ENCODE data around the gene STMND1.
A peak's percentile ranks its signal among the peaks of the same experiment; 100 is the strongest.
"Not testable (repeated sequence)": the region's sequence is repeated elsewhere in the genome, so short reads cannot be mapped to it uniquely, and the experiment has no call there.

STMND1 gene

DNA sequence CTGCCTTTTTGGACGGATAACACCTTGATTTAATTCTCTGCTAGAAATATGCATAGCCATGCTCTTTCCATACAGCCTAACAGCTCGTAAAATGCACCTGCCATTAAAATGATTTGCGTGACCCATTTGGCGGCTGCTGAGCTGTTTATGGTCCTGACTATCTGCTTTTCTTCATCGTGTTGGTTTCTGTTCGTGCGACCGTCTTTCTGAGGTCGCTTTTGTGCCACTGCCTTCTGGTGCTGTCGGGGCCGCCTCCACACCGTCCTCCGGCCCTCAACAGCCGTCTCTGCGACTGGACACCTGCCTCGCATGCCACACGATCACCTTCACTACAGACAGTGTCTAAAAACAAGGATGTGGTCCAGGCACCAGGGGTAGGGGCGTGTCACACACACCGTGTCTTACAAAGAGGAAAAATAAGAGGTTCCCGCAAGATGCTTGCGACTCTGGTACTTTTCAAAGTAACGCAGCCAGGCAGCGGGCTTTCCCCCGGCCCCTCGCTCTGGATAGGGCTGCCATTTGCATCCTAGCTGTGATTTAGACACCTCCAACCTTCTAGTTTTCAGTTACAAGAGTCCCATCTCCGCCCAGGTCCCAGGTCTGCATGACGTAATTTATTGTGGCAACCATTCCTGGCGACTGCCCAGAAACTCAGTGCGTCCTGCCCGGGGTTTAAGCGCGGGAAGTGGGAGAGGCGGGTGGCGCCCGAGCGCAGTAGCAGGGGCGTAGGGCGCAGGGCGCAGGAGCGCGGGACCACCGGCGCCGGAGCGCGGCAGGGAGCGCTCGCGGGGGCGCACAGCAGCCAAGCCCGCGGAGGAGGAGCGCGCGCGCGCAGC lies at the start of gene STMND1:
TSS of gene STMND1 (plus strand) at position 629 of the 836 bp plus-strand sequence. CDS start 208 bp downstream, outside the sequence.
- DNase-seq: no peak

DNA sequence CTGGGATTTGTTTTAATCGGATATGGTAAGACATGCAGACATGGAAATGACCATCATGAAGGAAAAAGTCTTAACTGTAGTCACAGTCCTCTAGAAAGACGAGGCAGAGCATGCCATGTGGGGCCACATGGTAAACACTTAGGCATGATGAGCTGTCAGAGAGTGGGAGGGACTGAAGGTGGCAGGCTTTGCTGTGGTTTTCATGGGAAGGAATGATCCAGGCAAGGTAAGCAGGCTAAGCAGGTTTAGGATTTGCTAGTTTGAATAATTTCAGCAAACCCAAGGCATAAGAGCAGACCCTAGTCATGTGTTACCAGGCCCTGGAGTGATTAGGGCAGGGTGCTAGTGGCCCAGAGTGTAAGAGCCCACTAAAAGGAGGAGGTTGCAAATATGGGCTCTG lies 47.2 kb upstream of the STMND1 start:
- no peak for DNase-seq

DNA sequence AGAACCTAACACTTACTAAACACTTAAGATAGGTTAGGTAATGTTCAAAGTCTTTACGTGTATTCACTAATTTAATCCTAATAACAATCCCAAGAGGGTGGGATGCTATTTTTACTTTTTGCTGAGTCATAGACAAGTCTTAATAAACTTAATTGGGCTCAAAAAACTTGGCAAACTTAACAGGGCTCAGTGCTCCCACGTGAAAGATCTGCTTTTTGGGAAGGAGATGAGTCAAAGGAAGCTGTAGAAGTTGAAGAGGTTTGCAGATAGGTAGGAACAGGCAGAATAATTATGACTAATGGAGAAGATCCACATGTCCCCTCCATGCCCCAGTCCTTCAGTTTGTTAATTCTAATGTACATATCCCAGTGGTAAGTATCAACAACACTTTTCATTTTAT lies 44.5 kb upstream of the STMND1 start:
- no peak for DNase-seq

DNA sequence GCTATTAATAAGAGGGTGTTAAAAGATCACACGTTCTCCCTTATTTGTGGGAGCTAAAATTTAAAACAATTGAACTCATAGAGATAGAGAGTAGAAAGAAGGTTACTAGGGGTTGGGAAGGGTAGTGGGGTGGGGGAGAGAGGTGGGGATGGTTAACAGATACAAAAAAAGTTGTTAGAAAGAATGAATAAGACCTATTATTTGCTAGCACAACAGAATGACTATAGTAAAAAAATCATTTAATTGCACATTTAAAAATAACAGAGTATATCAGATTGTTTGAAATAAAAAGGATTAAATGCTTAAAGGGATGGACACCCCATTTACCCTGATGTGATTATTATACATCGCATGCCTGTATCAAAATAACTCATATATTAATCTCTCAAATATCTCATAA lies 43.3 kb upstream of the STMND1 start:
- no peak for DNase-seq

DNA sequence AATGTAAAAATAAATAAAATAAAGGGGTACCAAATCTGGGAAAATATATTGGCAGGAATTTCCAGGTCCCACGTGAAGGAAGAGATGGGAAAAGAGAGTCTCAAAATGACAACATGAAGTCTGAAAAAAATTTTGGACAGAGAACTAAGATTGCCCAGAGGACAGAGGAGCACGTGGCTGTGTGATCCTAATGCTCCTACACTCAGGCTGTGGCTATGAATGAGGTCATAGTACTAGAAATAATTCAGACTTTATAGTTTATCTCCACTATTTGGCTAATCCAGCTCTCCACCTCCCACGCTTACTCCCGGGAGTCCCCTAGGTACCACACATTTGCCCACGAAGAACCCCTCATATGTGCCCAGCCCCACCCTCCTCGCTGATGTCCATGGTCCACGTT lies 42.8 kb upstream of the STMND1 start:
- no peak for DNase-seq

DNA sequence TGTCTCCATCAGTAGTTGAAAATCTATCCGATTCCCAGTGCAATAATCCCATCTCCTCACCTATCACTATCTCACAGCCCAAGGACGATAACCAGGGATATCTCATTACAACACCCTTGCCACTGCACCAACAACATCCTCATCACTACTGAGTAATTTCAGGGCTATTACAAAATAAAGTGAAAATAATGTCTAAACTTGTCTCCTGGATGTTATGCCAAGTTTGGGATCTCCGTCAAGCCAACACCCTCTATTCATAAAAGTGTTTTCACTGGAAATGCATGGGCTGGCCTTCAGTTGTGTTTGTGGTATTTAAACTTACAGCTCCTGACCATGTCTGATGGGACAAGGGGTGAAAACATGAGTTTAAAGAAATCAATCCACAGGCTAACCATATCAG lies 42.0 kb upstream of the STMND1 start:
- DNase-seq: no peak

DNA sequence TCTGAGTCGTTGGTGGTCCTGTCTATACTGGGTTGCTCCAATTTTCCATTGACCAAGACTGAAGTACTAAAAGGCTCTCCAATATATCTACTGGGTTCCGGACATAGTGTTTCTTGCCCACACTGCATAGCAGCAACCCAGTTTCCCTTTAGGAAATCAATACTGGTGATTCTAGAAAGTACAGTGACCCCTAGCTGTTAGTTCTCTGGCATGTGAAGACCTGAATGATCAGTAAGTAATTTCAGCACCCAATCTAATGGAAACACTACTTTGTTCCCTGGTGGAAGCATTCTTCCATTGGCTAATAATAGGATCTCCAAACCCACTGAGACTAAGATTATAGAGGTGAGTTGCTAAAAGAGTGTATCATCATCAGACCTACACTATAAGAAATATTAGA lies 40.8 kb upstream of the STMND1 start:
- no peak for DNase-seq

DNA sequence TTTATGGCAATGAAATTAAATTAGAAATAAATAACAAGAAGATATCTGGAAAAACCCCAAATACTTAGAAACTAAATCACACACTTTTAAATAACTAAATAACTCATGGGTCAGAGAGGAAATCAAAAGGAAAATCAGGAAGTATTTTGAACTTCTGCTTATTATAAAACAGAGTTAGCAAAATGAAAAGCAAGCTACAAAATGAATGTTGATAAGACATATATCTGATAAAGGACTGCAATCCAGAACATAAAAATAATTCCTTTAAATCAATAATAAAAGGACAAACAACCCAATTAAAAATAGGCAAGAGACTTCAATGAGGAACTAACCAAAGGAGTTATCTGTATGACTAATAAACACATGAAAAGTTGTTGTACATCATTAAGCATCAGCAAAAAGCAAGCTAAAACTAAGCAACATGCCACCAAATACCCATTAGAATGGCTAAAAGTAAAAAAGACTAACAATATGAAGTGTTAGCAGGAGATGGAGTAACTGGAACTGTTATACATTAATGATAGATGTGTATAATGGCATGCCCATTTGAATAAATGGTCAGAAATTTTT lies 38.9 kb upstream of the STMND1 start:
- DNase-seq: no peak

DNA sequence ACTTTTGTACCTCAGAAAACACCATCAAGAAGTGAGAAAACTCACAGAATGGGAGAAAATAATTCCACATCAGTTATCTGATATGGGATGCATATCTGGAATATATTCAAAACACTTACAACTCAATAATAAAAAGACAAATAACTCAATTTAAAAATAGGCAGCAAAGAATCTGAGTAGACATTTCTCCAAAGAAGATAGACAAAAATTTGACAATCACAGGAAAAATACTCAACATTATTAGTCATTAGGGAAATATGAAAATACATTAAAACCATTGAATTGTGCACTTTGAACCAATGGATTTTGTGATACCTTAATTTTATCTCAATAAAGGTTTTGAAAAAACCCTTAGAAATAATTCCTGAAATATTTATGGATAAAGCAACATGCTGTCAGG lies 36.9 kb upstream of the STMND1 start:
- DNase-seq: no peak

DNA sequence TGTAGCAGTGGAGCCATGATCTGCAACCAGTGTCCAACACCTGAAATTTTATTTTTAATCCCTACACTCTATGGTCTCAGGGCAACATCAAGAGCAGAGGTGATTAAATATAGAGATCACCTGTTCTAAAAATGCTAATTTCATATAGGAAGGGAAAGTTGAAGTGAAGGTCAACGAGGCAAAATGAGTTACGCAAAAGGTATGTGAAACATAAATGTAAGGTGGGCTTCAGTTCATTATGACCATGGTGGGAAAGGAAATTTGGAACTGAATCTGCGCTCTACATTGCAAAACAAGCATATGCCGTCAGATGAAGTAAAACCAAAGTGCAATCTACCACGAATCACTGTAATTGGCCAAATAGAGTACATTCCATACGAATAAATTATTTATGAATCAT lies 35.2 kb upstream of the STMND1 start:
- DNase-seq: no peak

DNA sequence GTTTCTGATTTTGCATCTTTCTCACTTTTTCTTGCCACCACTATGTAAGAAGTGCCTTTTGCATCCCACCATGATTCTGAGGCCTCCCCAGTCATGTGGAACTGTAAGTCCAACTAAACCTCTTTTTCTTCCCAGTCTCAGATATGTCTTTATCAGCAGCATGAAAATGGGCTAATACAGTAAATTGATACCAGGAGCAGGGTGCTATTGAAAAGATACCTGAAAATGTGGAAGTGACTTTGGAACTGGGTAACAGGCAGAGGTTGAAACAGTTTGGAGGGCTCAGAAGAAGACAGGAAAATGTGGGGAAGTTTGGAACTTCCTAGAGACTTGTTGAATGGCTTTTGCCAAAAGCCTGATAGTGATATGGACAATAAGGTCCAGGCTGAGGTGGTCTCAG lies 32.9 kb upstream of the STMND1 start:
- not testable (repeated sequence) for DNase-seq

DNA sequence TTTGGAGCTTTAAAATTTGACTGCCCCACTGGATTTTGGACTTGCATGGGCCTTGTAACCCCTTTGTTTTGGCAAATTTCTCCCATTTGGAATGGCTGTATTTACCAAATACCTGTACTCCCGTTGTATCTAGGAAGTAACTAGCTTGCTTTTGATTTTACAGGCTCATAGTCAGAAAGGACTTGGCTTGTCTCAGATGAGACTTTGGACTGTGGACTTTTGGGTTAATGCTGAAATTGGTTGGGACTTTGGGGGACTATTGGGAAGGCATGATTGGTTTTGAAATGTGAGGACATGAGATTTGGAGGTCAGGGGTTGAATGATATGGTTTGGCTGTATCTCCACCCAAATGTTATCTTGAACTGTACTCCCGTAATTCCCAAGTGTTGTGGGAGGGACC lies 31.4 kb upstream of the STMND1 start:
- not testable (repeated sequence) for DNase-seq

DNA sequence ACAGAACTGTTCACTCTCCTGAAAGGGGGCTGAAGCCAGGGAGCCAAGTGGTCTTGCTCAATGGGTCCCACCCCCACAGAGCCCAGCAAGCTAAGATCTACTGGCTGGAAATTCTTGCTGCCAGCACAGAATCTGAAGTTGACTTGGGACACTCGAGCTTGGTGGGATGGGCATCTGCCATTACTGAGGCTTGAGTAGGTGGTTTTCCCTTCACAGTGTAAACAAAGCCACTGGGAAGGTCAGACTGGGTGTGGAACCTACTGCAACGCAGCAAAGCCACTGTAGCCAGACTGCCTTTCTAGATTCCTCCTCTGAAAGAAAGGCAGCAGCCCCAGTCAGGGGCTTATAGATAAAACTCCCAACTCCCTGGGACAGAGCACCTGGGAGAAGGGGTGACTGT lies 28.3 kb upstream of the STMND1 start:
- DNase-seq: not testable (repeated sequence)

DNA sequence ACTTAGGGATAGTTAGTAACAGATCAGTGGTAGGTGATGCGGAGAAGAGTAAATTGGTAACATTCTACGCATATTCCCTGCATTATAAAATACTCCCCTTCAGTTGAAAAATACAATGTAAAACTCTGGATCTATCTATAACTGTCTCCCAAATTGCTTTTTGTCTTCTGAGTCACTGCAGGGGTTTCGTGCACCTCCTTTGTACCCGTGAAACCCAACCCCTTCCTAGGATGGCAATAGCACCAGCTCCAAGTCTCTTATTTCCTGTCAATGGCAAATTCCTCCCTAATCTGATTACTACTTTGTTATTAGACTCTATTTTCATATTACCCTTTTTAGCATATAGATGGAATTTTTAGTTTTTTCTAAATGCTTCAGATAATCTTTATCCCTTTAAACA lies 20.6 kb upstream of the STMND1 start:
- no peak for DNase-seq

DNA sequence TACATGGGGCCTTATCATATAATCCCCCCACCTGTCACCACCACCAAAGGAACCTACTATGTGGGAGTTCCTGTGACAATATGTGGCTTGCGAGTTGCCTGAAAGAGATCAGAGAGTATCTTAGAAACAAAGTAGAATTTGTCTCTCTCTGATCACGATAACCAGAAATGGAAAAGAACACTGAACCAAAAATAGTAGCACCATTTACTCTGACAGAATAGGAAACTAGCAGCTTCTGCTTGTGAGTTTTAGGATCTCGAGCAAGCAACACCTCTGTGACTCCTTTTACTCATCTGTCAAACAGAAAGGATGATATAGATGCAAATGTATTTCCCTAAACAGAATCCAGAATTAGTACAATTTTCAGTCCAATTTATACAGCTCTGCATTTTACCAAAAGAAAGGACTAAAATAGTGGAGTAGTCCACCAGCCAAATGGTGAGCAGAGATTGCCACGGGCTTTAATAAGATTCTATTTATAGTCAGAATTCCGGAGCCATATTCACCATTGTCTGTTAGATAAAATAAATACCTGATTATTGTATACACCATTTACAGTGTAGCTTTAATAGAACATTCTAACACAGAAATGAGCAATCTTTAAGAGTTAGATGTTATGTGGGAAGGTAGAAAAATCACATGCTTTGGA lies 19.9 kb upstream of the STMND1 start:
- no peak for DNase-seq

DNA sequence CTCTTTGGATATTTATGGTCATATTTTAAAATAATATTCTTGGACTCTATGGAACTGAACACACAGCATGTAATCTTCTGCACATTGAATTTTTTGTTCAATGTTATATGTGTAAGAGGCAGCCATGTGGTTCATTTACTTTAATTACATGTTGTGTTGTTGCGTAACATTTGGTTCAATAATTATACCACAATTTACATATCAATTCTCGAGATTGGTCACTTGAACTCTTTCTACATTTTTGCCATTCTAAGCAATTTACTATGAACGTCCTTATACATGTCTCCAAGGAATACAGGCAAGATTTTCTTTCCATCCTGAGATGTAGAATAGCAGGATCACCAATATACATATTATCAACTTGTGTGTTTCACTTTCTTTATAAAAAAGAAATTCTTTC lies 18.5 kb upstream of the STMND1 start:
- no peak for DNase-seq

DNA sequence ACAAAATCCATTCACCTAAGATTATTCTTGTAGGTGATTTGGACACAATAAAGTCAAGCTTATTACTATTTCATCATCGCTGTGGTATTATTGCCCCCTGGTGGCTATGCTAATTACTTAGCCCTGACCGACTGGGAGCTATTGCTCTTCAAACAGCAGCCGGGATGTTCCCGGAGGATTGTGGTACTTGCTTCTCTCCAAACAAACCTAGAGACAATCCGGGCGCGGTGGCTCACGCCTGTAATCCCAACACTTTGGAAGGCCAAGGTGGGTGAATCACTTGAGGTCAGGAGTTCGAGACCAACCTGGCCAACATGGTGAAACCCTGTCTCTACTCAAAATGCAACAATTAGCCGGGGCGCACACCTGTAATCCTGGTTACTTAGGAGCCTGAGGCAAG lies 15.4 kb upstream of the STMND1 start:
- peak; percentile 11 for DNase-seq

DNA sequence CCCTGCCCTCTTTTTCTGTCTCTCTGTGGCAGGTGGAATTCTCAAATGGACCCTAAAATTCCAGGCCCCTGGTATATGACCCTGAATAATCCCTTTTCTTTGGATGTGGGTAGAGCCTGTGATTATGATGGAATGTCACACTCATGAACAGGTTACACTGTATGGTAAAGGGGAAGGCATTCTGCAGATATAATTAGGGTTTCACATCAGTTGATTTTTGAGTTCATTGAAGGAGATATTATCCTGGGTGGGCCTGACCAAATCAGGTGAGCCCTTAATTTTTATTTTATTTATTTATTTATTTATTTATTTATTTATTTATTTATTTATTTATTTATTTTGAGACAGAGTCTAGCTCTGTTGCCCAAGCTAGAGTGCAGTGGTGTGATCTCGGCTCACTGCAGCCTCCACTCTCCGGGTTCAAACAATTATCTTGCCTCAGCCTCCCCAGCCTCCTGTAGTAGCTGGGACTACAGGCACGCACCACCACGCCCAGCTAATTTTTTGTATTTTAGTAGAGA lies 13.7 kb upstream of the STMND1 start:
- DNase-seq: no peak

DNA sequence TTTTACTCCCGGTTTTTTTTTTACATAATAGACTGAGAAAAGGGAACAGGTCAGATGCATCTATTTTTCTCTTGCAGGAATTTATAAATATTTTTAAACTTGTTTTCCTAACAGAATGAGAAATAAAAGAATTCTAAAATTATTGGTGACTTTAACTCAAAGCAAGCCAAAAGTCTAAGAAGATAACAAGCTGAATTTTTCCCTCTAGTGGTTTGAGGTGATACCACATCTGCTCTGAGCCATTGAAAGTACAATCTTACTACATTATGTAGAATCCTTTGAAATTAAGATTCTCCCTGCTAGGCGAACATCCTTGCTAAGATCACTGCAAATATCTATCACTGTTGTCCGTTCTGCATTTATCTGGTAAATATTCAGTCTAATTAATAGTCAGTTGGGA lies 10.7 kb upstream of the STMND1 start:
- no peak for DNase-seq

DNA sequence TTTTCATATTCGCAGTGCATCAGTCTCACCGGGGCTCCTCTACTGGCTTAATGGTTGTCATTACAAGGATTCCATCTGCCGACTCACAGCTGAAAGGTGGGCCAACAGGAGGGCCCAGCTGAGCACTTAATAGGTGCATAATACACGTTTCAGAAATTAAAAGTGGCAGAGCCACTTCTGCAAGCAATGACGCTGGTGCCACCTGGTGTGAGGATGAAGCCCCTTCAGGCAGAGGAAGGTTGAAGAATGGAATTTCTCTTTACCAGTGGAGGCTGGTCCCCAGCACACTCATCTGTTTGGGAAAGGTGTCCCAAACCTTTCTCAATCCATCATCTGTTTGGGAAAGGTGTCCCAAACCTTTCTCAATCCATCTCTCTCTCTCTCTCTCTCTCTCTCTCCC lies 8.2 kb upstream of the STMND1 start:
- no peak for DNase-seq

DNA sequence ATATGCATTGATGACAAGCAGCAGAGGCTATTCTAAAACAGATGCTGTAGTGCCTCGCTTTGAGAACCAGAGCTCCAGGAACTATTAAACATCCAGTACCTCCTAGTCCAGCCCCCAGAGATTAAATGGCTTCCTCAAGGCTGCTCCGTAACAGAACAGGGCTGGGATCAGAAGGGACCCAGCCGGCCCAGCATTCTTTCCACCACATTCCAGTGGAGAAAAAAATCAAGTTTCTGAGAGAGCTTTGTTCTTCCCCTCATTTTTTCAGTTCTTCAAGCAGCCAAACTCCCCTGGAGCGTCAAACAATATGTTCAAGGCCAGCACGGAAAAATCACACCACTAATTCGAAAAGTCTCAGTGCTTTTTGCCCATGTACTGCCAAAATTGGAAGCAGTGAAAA lies 5.8 kb upstream of the STMND1 start:
- DNase-seq: no peak

DNA sequence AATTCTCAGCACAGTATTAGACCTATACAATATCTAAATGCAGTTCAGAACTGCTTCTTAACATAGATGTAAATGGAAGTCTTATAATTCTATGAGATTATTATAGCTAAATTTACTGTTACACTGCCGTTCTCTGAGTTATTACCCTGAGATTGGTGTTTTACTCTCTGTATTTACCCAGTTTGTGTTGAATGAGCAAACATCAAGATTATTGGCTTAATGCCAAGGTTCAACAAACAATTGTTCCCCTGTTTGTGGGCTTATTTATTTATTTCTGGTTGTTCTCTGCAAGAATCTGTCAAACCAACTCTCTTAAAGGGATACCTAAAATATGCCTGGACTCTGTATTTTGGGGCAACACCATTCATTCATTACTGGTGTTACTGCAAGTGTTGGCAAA lies 5.2 kb upstream of the STMND1 start:
- no peak for DNase-seq

DNA sequence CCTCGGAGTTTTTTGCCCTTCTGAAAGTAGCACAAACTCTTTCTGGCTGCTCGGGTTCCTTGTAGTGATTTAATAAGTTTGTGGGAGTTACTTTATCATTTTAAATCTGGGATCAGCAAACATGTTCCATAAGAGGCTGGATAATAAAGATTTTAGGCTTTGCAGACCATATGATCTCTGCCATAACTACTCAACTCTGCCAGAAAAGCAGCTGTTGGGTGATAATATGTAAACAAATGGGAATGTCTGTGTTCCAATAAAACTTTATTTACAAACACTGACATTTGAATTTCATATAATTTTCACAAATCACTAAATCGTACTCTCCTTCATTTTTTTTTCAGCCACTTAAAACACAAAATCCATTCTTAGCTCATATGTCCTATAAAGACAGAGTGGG lies 3.9 kb upstream of the STMND1 start:
- no peak for DNase-seq

DNA sequence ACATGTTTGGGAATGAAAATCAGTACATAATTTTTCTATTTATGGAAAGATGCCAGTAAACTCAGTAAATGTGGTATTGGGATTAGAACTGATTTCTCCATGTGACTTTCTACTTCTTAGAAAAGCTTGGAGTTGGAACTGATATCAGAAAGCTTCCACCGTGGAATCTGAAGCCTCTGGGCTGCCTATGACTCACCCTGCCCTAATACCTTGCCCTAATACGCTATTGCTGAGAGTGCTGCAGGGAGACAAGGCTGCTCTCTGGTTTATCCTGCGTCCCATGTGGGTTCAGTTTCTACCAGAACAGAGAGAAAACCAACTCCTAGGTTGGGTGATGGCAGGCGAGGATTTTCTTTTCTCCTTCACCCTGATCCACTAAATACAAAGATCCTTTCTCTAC lies 3.3 kb upstream of the STMND1 start:
- DNase-seq: no peak

Data from MV-4-11 (cell line).